Ishikawa (cell line): ENCODE results near the gene RAP2A.

Source experiments
- CEBPB ChIP-seq: IDR thresholded peaks from 2 replicates; pipeline ENCODE4 v1.6.1; 2012
- CREB1 ChIP-seq: IDR thresholded peaks from 2 replicates; pipeline ENCODE4 v1.6.1; 2012; ENCODE audit warnings: low read depth
- EGR1 ChIP-seq: IDR thresholded peaks from 2 replicates; pipeline ENCODE4 v1.6.1; 2012
- EP300 ChIP-seq: IDR thresholded peaks from 2 replicates; pipeline ENCODE4 v1.6.1; 2012; ENCODE audit warnings: borderline replicate concordance
- FOXM1 ChIP-seq: IDR thresholded peaks from 2 replicates; pipeline ENCODE4 v1.6.1; 2012; ENCODE audit warnings: low read depth, borderline replicate concordance
- MAX ChIP-seq: IDR thresholded peaks from 2 replicates; pipeline ENCODE4 v1.6.1; 2012
- NFIC ChIP-seq: IDR thresholded peaks from 2 replicates; pipeline ENCODE4 v1.6.1; 2012
- RAD21 ChIP-seq: IDR thresholded peaks from 2 replicates; pipeline ENCODE4 v1.6.1; 2012; ENCODE audit warnings: low read depth
- REST ChIP-seq: IDR thresholded peaks from 2 replicates; pipeline ENCODE4 v1.6.1; 2012; ENCODE audit warnings: low read depth, mild to moderate bottlenecking
- TAF1 ChIP-seq: IDR thresholded peaks from 2 replicates; pipeline ENCODE4 v1.6.1; 2012; ENCODE audit warnings: low read depth, mild to moderate bottlenecking
- TCF12 ChIP-seq: IDR thresholded peaks from 2 replicates; pipeline ENCODE4 v1.6.1; 2012; ENCODE audit warnings: low read depth
- TEAD4 ChIP-seq: IDR thresholded peaks from 2 replicates; pipeline ENCODE4 v1.6.1; 2012
- USF1 ChIP-seq: IDR thresholded peaks from 2 replicates; pipeline ENCODE4 v1.6.1; 2012
- YY1 ChIP-seq: IDR thresholded peaks from 2 replicates; pipeline ENCODE4 v1.6.1; 2012; ENCODE audit warnings: low read depth
- ZBTB7A ChIP-seq: IDR thresholded peaks from 2 replicates; pipeline ENCODE4 v1.6.1; 2012; ENCODE audit warnings: low read depth

Gene RAP2A

GRCh38 chr13:97491452-97491851, 57.5 kb downstream of the RAP2A start:
- TF ChIP-seq TCF12 = no peak
- TF ChIP-seq CREB1 = no peak
- TF ChIP-seq EP300 = no peak
- no peak for TF ChIP-seq NFIC
- no peak for TF ChIP-seq FOXM1
- no peak for TF ChIP-seq YY1
- TF ChIP-seq CEBPB = no peak
- TF ChIP-seq MAX = no peak
- no peak for TF ChIP-seq EGR1
- no peak for TF ChIP-seq RAD21
- TF ChIP-seq ZBTB7A = no peak
- no peak for TF ChIP-seq USF1
- no peak for TF ChIP-seq REST

GRCh38 chr13:97492257-97492656, 58.3 kb downstream of the RAP2A start:
- TF ChIP-seq REST = no peak
- no peak for TF ChIP-seq TCF12
- TF ChIP-seq MAX = no peak
- no peak for TF ChIP-seq EGR1
- no peak for TF ChIP-seq USF1
- TF ChIP-seq ZBTB7A = no peak
- TF ChIP-seq FOXM1 = no peak
- no peak for TF ChIP-seq EP300
- no peak for TF ChIP-seq NFIC
- no peak for TF ChIP-seq CEBPB
- TF ChIP-seq CREB1 = no peak
- no peak for TF ChIP-seq RAD21
- TF ChIP-seq YY1 = no peak
- TF ChIP-seq TEAD4 = no peak
- no peak for TF ChIP-seq TAF1

- TF ChIP-seq EP300 (no peak), CEBPB (no peak), EGR1 (no peak), USF1 (no peak), MAX (no peak), TEAD4 (no peak), FOXM1 (no peak), ZBTB7A (no peak), TAF1 (no peak), CREB1 (no peak), RAD21 (no peak), NFIC (no peak), TCF12 (no peak), REST (no peak), YY1 (no peak)
Measured at GRCh38 chr13:97492684-97493371, 58.9 kb downstream of the RAP2A start.
